SU-DHL-6 (cell line): ENCODE data around the gene SESN3.

Source experiments
- CTCF ChIP-seq: fragments of 200-600 bp; sonication (generic); IDR thresholded peaks from one replicate; pipeline ENCODE4 v1.5.1; 2017; ENCODE audit warnings: antibody characterized with exemption, mild to moderate bottlenecking, low read length, moderate library complexity; ENCODE audit not compliant: insufficient read depth, poor library complexity, severe bottlenecking
- EZH2phosphoT487 ChIP-seq: fragments of 200-600 bp; sonication (generic), shearing (Covaris generic); conservative IDR thresholded peaks from 2 replicates; pipeline ENCODE4 v1.6.1; 2018; ENCODE audit warnings: mild to moderate bottlenecking, antibody characterized with exemption, low read length, moderate library complexity, mixed read lengths

GRCh38 chr11:95254716-95255115, 23.7 kb upstream of the SESN3 start:
- TF ChIP-seq CTCF: no peak
- TF ChIP-seq EZH2phosphoT487: no peak
